ENCODE data around the gene DPYSL4.
"Not testable (repeated sequence)": the region's sequence is repeated elsewhere in the genome, so short reads cannot be mapped to it uniquely, and the experiment has no call there.

The DPYSL4 gene

DNA sequence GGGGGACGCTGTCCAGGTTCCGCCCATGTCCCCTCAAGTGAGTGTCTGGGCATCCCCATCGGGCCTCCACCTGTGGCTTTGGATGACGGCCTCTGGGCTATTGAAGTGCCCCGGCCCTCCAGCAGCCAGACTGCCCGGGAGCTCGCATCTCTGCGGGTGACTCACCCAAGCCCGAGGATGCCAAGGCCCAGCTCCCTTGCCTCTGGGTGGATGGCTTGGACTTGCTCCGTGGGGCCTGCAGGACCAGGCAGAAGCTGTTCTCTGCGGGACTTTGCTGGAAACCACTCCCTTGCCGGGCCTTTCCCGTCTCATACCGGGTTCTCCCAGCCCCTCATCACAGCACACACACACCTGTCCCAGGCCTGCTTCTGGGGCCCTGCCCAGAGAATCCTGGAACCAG lies 22.4 kb downstream of the DPYSL4 start:
- DNase-seq = no peak

DNA sequence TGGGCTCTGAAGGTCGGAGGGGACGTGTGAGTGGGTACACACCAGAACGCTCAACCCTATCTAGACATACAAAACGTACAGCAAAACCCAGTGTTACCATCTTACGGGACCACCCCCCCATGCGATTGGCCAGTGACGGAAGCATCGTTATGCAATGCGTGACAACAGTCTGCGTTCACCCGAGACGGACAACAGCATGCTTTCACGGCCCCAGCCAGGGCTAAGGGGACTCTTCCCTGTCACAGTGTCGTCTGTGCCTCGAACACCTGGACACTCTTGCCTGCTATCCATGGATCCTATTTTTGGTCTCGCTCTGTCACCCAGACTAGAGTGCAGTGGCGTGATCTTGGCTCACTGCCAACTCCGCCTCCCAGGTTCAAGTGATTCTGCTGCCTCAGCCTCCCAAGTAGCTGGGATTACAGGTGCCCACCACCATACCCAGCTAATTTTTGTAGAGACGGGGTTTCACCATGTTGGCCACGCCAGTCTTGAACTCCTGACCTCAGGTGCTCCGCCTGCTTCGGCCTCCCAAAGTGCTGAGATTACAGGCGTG lies 23.3 kb downstream of the DPYSL4 start:
- DNase-seq = no peak

DNA sequence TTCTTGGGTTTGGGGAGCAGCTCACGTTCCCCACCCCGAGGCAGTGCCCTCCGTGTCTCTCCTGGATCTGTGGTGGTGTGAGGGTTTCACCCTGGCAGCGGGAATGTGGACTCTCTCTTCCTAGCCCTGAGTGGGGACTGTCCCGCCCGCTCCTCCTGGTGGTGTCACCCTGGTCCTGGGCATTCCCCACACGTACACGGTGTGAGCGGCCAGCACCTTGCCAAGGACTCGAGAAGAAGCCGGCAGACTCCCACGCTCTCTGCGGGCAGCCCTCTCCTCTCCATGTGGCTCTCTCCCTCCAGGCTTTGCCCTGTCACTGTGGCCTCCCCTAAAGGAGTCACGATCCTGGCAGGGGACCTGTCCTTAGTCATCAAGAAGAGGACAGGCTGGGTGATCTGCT lies 24.0 kb downstream of the DPYSL4 start:
- DNase-seq = no peak

DNA sequence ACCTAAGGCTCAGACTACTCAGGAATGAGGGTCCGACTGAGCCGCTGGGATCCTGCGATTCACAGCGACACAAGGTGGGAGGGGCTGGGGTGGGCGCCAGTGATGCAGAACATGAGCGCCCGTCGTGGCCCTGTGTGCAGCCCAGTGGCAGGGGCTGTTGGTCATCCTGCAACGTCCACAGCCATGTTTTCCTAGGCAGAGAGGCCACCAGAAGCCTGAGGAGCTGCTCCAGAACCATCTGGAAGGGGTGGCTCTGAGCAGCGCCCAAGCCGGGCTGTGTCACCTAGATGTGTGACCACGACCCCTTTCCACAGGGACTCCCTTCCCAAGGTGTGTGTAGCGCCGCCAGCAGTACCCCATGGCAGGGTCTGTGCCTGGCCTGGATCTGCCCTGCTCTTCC lies 24.5 kb downstream of the DPYSL4 start:
- DNase-seq = no peak

DNA sequence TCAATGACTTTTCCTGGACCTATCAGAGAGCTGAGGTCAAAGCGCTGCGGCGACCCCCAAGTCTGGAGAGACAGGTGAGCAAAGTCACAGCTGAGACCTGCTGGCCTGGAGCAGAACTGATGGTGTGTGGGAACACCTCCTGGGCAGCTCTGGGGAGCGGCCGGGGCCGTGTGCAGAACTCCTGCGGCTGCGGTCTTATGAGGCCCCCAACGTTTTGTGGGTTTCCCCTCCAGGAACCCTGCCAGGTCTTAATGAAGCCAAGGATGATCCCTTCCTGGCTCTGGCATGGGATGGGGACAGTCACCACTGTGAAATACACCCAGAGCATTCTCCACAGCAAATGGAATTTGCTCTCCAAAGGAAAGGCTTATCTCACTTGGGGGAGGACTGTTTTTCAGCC lies 26.1 kb downstream of the DPYSL4 start:
- DNase-seq = no peak

DNA sequence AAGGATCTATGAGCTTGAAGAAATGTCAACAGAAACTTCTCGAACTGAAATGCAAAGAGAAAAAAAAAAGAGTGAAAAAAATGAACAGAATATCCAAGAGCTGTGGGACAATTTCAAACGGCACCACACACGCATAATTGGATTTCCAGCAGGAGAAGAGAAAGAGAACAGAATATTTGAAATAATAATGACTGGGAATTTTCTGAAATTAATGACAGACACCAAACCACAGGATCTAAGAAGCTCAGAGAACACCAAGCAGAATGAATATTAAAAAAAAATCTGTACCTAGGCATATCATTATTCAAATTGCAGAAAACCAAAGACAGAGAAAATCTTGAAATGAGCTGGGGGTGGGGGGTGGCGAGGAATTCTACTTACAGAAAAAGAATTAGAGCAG lies 27.2 kb downstream of the DPYSL4 start:
- DNase-seq = no peak

DNA sequence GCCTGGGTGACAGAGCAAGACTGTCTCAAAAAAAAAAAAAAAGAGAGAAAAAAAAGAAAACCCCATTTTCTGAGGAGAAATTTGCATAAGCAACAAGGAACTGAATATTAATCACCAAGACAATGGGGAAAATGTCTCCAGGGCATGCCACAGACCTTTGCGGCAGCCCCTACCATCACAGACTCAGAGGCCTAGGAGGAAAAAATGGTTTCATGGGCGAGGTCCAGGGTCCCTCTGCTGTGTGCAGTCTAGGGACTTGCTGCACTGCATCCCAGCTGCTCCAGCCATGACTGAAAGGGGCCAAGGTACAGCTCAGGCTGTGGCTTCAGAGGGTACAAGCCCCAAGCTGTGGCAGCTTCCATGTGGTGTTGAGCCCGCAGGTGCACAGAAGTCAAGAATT lies 29.7 kb downstream of the DPYSL4 start:
- DNase-seq = not testable (repeated sequence)

DNA sequence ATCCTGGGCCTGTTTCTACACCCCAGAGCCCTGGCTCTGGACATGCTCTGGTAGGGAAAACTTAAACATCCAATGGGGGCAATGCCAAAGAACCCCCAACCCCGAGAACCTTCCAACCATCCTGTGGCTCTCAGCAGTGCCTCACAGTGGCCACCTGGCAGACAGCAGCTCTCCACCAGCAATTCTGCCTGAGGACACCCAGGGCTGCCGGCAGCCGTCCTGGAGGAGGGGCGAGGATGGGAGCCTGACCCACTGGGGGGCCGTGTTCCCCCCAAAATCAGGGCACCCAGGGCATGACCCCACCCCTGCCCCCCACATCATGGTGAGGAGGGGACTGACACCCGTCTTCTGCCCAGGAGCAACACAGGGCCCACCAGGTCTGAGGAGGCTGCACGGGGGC lies 32.7 kb downstream of the DPYSL4 start:
- DNase-seq = no peak

DNA sequence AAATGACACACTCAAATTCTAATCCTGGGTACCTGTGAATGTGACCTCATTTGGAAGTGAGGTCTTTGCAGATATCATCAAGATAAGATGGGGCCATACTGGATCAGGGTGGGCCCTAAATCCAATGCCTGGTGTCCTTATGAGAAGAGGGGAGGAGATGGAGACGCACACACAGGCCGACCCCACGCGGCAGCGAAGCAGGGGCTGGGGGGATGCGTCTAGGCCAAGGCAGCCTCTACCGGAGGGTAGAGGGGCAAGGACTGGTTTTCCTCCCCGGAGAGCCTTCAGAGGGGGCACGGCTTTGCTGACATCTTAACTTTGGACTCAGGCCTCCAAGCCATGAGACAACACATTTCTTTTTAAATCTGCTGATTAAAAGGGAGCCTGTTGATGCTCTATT lies 33.3 kb downstream of the DPYSL4 start:
- DNase-seq = no peak

DNA sequence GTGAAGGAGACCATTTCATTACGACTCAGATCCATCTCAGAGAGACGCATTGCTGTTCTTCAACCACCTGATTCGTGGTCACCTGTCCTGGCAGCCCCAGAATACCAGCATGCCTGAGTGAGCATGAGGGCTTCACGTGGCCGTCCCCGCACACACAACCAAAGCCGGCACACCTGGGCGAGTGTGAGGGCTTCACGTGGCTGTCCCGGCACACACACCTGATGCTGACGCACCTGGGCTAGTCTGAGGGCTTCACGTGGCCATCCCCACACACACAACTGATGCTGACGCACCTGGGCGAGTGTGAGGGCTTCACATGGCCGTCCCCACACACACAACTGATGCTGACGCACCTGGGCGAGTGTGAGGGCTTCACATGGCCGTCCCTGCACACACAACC lies 34.2 kb downstream of the DPYSL4 start:
- DNase-seq = not testable (repeated sequence)

DNA sequence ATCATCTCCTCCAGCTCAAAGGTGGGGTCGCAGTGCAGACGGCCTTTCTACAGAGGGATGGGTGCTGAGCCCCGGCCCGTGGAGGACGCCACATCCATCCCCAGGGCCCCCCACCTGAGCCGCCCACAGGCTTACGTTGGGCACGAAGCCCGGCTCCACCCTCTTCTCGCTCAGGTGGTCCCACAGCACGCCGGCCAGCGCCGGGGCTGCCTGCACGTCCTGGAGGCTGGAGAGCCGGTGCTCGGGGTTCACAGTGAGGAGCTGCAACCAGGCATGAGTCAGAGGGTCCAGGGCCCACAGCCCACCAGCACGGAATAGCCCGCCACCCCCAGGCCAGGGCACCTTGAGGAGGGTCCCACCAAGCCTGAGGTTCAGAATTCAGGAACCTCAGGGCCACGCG lies 36.0 kb downstream of the DPYSL4 start:
- DNase-seq = no peak

DNA sequence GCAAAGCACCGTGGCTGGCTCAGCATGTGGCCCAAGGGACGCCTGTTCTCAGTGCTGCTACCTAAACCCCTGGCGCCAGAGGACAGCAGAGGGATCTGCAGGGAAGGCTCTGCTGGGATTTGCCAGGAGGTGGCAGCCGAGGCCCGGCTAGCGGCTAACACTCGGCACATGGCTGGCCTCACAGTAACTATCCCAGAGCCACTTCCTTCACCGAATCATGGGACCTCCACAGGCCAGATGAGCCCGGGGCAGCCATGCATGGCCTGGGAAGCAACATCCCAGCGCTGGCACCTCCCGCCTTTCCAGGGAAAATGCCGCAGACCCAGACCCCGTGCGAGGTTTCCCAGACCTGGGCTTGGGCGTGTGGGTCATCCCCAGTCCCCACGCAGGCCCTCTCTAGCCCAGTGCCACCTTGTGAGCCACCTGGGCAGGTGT lies 36.4 kb downstream of the DPYSL4 start:
- DNase-seq = no peak

DNA sequence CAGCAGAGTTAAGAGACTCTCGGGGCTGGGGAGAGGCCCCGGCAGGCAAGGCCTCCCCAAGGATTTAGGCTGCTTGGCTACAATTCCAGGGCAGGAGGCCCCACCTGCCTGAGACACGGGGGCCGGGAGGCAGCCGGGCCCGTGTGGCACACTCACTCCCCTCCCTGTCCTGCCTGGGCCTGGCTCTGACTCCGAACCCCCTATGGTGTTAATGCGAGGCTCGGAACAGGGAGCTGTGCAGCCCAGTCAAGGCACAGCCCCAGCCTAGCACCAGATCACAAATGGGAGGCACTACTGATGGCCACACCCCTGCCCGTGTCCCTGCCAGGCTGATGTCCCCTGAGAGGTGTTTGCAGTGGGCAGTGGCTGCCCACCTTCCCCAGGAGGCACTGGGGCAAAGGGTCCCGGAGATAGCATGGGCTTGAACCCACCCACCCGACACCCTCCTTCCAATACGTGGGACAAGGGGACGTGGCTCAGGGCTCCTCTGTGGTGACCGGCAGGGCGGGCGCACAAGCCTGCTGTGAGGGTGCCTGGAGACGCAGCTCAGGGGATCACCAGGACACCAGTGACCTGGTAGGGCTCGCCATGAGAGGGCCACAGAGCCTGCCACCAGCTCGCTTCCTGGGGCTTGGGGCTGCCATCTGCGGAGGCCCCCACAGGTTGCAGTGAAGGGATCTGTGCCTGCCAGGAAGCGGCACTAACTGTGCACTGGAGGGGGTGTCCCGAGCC lies 37.0 kb downstream of the DPYSL4 start:
- DNase-seq = no peak

DNA sequence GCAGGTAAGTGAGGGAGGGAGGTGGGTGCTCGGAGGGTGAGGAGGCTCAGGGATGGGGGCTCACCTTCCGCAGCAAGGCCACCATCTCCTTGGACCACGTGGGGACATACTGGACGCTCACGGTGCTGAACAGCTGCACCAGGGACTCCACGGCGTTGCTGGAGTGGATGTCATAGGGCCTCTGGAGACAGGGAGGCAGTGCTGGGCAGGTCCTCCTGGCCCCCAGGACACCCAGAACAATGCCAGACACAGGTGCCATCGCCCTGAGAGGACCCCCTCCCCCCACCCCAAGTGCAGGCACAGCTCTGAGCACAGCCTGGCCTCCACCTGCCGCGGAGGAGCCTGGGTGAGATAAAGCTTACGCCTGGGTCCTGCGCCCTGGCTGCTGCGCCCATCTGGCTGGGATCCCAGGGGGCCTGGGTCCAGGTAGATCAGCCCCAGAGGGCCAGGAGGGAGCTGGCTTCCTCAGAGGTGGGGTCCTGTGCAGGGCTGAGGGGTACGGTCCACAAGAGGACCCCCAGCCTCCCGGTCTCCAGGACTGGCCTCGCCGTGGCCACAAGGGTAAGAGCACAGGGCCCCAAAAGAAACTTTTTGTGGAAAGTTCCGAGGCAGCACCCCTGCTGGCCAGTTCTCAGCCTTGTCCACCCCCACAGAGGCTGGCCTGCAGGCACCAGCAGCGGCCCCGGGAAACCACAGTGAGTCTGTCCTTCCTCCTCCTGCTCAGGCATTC lies 37.8 kb downstream of the DPYSL4 start:
- DNase-seq = no peak

DNA sequence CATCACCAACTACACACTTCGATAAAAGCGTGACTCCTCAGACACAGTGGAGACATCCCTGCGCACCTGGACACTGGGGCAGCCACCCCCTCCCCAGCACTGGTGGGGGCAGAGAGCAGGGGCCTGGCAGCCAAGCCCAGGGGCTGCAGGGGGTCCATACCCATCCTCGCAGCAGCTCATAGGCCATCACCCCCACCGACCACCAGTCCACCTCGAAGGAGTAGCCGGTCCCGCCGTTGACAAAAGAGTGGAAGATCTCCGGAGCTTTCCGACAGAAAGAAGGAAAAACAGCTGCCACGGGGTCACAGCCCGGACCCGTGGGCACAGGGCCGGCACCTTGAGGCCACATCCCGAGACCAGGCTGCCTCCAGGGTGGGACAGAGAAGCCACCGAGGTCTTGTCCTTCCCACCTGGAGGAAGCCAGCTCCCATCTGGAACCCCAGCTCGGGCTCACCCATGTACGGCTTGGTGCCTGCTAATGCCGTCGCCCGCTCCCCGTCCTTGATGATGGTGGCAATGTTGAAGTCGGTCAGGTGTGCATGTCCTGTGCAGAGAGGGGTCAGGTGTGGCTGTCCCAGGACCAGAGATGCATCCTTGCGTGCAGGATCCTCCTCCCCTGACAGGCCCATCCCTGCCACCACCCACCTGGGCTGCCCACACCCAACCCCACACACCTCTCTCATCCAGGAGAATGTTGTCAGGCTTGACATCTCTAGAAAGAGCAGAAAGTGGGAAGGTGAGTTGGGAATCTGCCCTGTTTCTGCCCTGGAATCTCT lies 38.5 kb downstream of the DPYSL4 start:
- no peak for DNase-seq

DNA sequence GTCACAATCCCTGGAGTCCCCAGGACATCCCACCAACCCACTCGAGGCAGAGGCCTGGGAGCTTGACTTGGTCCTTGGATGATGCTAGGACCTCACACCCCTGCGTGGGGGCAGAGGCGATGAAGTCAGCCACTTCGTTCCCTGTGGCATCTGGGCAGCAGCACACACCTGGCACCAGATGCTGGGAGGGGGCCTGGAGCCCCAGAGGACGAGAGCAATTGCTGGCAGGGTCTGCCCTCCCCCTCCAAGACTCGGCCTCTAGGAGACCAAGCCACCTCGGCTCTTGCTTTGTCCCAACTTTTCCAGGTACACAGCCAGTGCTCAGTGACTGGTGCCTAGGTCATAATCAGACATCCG lies 39.1 kb downstream of the DPYSL4 start:
- DNase-seq = no peak

DNA sequence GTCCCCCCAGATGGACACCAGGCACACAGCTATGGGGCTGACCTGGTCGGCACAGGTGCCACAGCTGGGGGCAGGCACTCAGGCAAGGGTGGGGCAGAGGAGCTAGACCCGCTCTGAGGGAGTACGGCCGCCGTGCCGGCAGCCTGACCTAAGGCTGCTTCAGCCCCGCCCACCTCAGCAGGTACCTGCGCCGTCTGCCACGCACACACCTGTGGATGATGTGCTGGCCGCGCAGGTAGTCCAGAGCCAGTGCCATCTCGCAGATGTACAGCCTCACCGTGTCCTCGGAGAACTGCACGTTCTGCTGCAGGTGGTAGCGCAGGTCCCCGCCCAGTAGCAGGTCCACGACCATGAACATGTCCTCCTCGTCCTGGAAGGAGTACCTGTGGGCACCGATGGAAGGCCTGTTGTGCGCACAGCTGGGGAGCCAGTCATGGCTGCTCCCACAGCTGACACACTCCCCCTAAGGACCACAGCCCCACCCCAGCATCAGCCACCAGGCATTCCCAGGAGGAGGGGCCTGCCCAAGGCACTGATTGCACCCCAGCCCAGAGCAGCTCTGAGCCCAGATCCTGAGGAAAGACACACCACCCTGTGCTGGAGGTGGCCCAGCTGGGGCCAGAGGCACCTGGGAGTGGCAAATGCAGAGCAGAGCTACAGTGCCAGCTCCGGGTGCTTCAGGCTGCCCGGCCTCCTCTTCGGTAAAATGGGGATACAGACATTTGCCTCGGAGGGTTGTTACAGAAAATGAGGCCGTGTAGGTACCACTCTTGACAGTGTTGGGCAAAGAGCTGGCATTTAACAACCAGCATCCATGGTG lies 40.0 kb downstream of the DPYSL4 start:
- no peak for DNase-seq

DNA sequence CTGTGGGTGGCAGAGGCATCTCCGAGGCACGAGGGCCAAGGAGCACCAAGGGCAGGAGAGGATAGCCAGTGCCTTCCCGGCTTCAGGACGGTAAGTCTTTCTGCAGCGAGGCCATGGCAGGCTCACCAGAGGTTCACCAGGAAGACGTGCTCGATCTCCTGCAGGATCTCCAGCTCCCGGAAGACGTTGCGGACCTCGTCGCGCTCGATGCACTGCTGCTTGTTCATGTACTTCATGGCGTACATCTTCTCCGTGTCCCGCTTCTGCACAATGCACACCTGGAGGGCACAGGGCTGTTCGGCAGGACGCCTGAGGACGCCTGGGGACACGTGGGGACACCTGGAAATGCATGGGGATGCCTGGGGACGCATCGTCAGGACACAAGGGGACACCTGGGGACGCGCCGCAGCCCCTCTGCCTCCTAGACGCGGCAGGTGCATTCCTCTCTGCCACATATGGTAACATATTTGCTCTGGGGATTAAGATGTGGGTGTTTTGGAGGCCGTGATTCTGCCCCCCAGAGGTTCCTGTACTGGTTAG lies 41.2 kb downstream of the DPYSL4 start:
- no peak for DNase-seq

DNA sequence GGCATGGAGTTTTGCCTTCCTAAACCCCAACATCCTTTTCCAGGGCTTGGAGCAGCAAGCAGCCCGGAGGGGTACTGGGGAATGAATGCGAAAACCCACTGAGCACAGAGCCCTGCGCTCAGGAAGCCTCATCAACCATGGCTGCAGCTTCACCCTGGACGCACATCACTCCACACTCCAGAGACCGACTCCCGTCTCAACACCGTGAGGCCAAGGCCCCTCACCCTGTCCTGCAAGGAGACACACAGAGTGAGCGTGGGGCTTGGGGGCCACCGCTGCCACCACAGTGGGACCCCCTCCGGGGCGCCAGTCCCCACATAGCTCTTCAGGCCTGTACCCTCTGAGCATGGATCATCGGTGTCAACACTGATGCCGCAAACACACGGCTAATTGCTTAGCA lies 41.9 kb downstream of the DPYSL4 start:
- no peak for DNase-seq

DNA sequence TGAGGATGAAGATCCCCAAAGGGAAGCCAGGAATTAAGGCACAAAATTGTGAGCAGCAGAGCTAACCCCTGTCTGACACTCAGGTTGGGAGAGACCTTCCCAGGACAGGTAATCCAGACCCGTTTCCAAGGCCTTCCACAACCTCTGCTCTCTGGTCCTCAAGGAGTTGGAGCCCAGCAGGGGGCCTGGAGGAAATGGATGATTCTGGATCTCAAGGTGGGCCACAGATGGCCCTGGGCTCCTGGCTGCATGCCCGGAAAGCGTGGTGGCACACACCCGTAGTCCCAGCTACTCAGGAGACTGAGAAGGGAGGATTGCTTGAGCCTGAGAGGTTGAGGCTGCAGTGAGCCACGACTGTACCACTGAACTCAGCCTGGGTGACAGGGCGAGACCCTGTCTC lies 42.3 kb downstream of the DPYSL4 start:
- no peak for DNase-seq

DNA sequence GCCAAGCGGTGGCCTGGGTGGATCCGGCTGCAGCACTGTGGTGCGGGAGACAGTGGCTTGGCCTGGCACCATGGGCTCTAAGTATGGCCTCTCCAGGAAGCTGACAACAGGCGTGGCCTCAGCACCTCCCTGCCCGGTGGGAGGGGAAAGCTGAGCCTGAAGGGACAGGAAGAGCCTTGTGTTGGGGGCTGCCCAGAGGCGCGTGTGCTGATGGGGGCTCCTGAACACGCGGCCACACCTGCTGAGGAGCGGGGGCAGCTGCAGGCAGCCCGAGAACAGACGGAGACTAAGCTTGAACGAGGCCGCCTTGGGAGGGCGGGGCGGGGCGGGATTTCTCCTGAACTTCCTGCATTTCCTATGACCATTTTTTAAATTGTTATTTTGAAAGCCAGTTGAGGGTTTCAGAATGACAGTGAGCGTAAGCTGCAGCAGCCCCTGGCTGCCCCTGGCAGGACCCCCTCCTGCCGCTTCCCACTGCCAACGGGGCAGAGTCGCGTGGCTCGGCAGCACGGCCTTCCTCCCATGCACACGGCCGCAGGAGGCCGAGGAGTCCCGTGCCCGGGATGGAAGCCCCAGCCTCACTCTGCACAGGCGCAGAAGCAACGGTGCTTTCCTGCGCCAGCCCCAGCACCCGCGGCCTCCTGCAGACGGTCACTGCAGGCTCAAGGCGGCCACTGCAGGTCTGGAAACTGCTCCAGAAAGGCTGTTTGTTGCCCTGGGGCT lies 43.2 kb downstream of the DPYSL4 start:
- DNase-seq = no peak
